HL-60 (cell line): ENCODE data around the gene DHX34.

Experiments
- DNase-seq, 2 experiments: peaks; one replicate each; pipeline ENCODE4 v3.0.0-alpha.2; 2010 to 2020; ENCODE audit warnings: low read depth in 1 of 2, low spot score in 1 of 2
- H3K27ac ChIP-seq: fragments of 250-450 bp; sonication (Bioruptor Pico); replicated peaks from 2 replicates; pipeline ENCODE4 v1.5.1; 2020; ENCODE audit warnings: mild to moderate bottlenecking, moderate library complexity
- H3K27me3 ChIP-seq: fragments of 250-450 bp; sonication (Bioruptor Pico); 2 replicates; pipeline ENCODE4 v1.5.1; 2021; ENCODE audit warnings: mild to moderate bottlenecking, moderate library complexity; ENCODE audit not compliant: insufficient read depth, poor library complexity, severe bottlenecking
- H3K4me3 ChIP-seq: replicated peaks from 2 replicates; pipeline ENCODE4 v1.5.1; 2011; ENCODE audit warnings: mild to moderate bottlenecking, control low read depth, low read length; ENCODE audit not compliant: insufficient read depth
- CTCF ChIP-seq: IDR thresholded peaks from one replicate; pipeline ENCODE4 v1.5.1; 2011; ENCODE audit warnings: low read length, control low read depth, inconsistent platforms; ENCODE audit not compliant: insufficient read depth
- GABPA ChIP-seq: IDR thresholded peaks from 2 replicates; pipeline ENCODE4 v1.6.1; 2012; ENCODE audit warnings: low read depth
- POLR2AphosphoS5 ChIP-seq: IDR thresholded peaks from 2 replicates; pipeline ENCODE4 v1.6.1; 2012; ENCODE audit warnings: low read depth
- REST ChIP-seq: IDR thresholded peaks from 2 replicates; pipeline ENCODE4 v1.6.1; 2012; ENCODE audit warnings: low read depth; ENCODE audit not compliant: insufficient replicate concordance
- SPI1 ChIP-seq: IDR thresholded peaks from 2 replicates; pipeline ENCODE4 v1.6.1; 2012; ENCODE audit warnings: low read depth, mild to moderate bottlenecking, borderline replicate concordance

The DHX34 gene

GRCh38 chr19:47305309-47305751 lies 43.8 kb upstream of the DHX34 start:
- DNase-seq = peak; percentile 49 to 51
- no peak overlapping the region for H3K27ac ChIP-seq
- no peak overlapping the region for H3K4me3 ChIP-seq
- no peaks in the 10 kb centered on the region for H3K27me3 ChIP-seq
- TF ChIP-seq CTCF (peak; percentile 93), GABPA (no peak)

- TF ChIP-seq SPI1 (no peak), POLR2AphosphoS5 (no peak), CTCF (no peak), GABPA (no peak), REST (no peak)
- DNase-seq = no peak
- no peak overlapping the region for H3K27ac ChIP-seq
- H3K4me3 ChIP-seq = no peak overlapping the region
- H3K27me3 ChIP-seq = no peaks in the 10 kb centered on the region
Measured at GRCh38 chr19:47306303-47306702, 42.8 kb upstream of the DHX34 start.

- Histone ChIP-seq H3K4me3 (no peak overlapping the region), H3K27ac (no peak overlapping the region), H3K27me3 (no peaks in the 10 kb centered on the region)
- TF ChIP-seq SPI1 = no peak
- TF ChIP-seq POLR2AphosphoS5 = no peak
- no peak for TF ChIP-seq REST
- TF ChIP-seq GABPA = no peak
- no peak for TF ChIP-seq CTCF
- DNase-seq = no peak
Measured at GRCh38 chr19:47309038-47309437, 40.1 kb upstream of the DHX34 start.

- TF ChIP-seq REST = no peak
- no peak for TF ChIP-seq POLR2AphosphoS5
- no peak for TF ChIP-seq SPI1
- no peak for TF ChIP-seq GABPA
- TF ChIP-seq CTCF = no peak
- Histone ChIP-seq H3K4me3 (peak within 1 kb of the TSS; percentile 15), H3K27ac (peak within 1 kb of the TSS; percentile 26), H3K27me3 (no peaks in the 10 kb centered on the region)
- peak in 1 of 2 experiments; percentile 54 for DNase-seq
Measured at GRCh38 chr19:47309608-47310007, 39.5 kb upstream of the DHX34 start, which contains the start of gene C5AR1. Gene C5AR1, plus strand, starts transcription at chr19:47309861. Its CDS starts 35 bp downstream, at chr19:47309896.
